K562 (cell line): Measurements from ENCODE around the gene NUP43. TPM values are rescaled to one million over a fixed set of nuclear protein-coding genes. Genes with fewer than 3 reads are reported as not detected.

Experiments
- ETV6 ChIP-seq, 3 experiments: fragments of 150-350 bp in 1 of 3; sonication (generic) in 1 of 3; formaldehyde crosslinking in 1 of 3; IDR thresholded peaks; 2 replicates each; pipeline versions ENCODE4 v1.6.1 to v1.8.0; 2014 to 2022; ENCODE audit warnings: borderline replicate concordance in 2 of 3, low read depth in 2 of 3, antibody characterized with exemption in 1 of 3, low read length in 1 of 3, mild to moderate bottlenecking in 1 of 3, missing genetic modification reagents in 1 of 3
- FOXM1 ChIP-seq, 2 experiments: fragments of 450-650 bp in 1 of 2; sonication (generic) in 1 of 2; formaldehyde crosslinking in 1 of 2; IDR thresholded peaks; 2 replicates each; pipeline versions ENCODE4 v1.6.1 to v1.9.0; 2017 to 2022; ENCODE audit warnings: low read depth in 2 of 2, mild to moderate bottlenecking in 2 of 2, missing genetic modification reagents in 1 of 2, moderate library complexity in 1 of 2
- MAFG ChIP-seq: fragments of 450-650 bp; conservative IDR thresholded peaks from 2 replicates; pipeline ENCODE4 v1.6.1; 2016; ENCODE audit warnings: missing genetic modification characterization, missing compliant biosample characterization
- NEUROD1 ChIP-seq: fragments of 150-350 bp; IDR thresholded peaks from 2 replicates; pipeline ENCODE4 v1.6.1; 2014; ENCODE audit warnings: borderline replicate concordance, low read length, low read depth; ENCODE audit not compliant: partially characterized antibody
- NFATC3 ChIP-seq: fragments of 450-650 bp; IDR thresholded peaks from 2 replicates; pipeline ENCODE4 v1.6.1; 2017; ENCODE audit warnings: mild to moderate bottlenecking
- ZBED1 ChIP-seq: IDR thresholded peaks from 2 replicates; pipeline ENCODE4 v1.6.1; 2014
- polyA plus RNA-seq, 8 experiments: library from polyadenylated mRNA; depleted of rRNA in 4 of 8; stranded (reverse) in 5 of 8; unstranded in 3 of 8; fragments of >200 nt; fragmentation: Nextera tagmentation in 2 of 8; fragmentation: Illumina TruSeq in 1 of 8; extraction: Ambion mirVana in 2 of 8; extraction: Trizol in 1 of 8; gene quantifications; 2 replicates each; pipeline versions ENCODE4 v1.2.1 to v1.2.3, GENCODE V29; 2011 to 2014; ENCODE audit warnings: inconsistent platforms in 1 of 8, missing spikeins in 1 of 8
- total RNA-seq, 7 experiments: library from RNA; depleted of rRNA in 6 of 7; stranded (reverse); fragments of >200 nt in 6 of 7; fragmentation: Illumina TruSeq in 2 of 7; extraction: Trizol in 2 of 7; gene quantifications; 2 replicates each; pipeline versions ENCODE4 v1.2.1 to v1.2.3, GENCODE V29; 2011 to 2021; ENCODE audit warnings: low replicate concordance in 1 of 7
- TF ChIP-seq, protein P1 (sequence below), 2 experiments: fragments of 450-650 bp; IDR thresholded peaks; 2 replicates each; pipeline ENCODE4 v1.6.1; 2016; ENCODE audit warnings: mild to moderate bottlenecking in 2 of 2, borderline replicate concordance in 1 of 2, low read depth in 1 of 2, moderate library complexity in 1 of 2
- TF ChIP-seq, protein P2 (sequence below): sonication (generic); formaldehyde crosslinking; IDR thresholded peaks from 2 replicates; pipeline ENCODE4 v1.8.1; 2023; ENCODE audit warnings: mild to moderate bottlenecking, missing genetic modification reagents
- TF ChIP-seq, protein P3 (sequence below): fragments of 450-650 bp; IDR thresholded peaks from 2 replicates; pipeline ENCODE4 v1.6.1; 2016; ENCODE audit warnings: missing biosample characterization, missing genetic modification characterization
- TF ChIP-seq, protein P4 (sequence below): fragments of 250-450 bp; sonication (Bioruptor Pico); IDR thresholded peaks from 2 replicates; pipeline ENCODE4 v1.5.0; 2020; ENCODE audit warnings: mild to moderate bottlenecking, borderline replicate concordance

The NUP43 gene
- total and polyA plus RNA-seq, 9 of the 15 experiments (the other 6 are each of a cell fraction or from before 2014, with no cell fraction given), result 28.9 to 136 (median 67.4) TPM

DNA sequence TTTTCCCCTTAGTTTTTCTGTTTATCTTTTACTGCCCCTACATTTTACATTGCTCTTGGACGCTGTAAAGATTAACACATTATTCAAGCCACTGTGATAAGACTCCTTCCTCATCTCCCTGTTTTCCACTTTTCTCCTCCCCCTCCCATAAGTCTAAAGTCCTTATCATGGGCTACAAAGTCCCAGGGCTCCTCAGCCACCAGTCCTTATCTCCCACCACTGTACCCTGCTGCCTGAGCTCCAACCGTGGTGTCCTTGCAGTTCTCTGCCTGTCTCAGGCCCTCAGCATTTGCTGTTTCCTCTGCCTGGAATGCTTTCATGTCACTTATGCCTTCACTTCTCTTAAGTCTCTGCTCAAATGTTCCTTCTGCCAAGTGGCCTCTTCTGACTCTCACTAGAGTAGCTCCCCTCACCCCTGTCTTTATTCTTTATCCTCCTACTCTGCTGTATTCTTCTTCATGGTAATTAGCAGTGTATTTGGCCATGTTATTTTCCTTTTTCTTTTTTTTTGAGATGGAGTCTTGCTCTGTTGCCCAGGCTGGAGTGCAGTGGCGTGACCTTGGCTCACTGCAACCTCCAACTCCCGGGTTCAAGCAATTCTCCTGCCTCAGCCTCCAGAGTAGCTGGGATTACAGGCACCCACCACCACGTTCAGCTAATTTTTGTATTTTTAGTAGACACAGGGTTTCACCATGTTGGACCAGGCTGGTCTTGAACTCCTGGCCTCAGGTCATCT lies 17.7 kb downstream of the NUP43 start (continued):
- TF ChIP-seq MAFG (tag) (no peak), NFATC3 (no peak), NEUROD1 (peak; percentile 86), ETV6 (IDR thresholded peaks at IDR 0.05; ENCODE audit: borderline replicate concordance in 1 of 2, low read depth in 2 of 2, low read length in 1 of 2) (no peak), ETV6 (CRISPR knock-in tag; IDR thresholded peaks at IDR 0.05; ENCODE audit: borderline replicate concordance) (no peak), ZBED1 (no peak), FOXM1 (IDR thresholded peaks at IDR 0.05; ENCODE audit: low read depth) (peak; percentile 86), FOXM1 (CRISPR knock-in tag; IDR thresholded peaks at IDR 0.05; ENCODE audit: low read depth) (no peak)
- TF ChIP-seq, protein P1, sequence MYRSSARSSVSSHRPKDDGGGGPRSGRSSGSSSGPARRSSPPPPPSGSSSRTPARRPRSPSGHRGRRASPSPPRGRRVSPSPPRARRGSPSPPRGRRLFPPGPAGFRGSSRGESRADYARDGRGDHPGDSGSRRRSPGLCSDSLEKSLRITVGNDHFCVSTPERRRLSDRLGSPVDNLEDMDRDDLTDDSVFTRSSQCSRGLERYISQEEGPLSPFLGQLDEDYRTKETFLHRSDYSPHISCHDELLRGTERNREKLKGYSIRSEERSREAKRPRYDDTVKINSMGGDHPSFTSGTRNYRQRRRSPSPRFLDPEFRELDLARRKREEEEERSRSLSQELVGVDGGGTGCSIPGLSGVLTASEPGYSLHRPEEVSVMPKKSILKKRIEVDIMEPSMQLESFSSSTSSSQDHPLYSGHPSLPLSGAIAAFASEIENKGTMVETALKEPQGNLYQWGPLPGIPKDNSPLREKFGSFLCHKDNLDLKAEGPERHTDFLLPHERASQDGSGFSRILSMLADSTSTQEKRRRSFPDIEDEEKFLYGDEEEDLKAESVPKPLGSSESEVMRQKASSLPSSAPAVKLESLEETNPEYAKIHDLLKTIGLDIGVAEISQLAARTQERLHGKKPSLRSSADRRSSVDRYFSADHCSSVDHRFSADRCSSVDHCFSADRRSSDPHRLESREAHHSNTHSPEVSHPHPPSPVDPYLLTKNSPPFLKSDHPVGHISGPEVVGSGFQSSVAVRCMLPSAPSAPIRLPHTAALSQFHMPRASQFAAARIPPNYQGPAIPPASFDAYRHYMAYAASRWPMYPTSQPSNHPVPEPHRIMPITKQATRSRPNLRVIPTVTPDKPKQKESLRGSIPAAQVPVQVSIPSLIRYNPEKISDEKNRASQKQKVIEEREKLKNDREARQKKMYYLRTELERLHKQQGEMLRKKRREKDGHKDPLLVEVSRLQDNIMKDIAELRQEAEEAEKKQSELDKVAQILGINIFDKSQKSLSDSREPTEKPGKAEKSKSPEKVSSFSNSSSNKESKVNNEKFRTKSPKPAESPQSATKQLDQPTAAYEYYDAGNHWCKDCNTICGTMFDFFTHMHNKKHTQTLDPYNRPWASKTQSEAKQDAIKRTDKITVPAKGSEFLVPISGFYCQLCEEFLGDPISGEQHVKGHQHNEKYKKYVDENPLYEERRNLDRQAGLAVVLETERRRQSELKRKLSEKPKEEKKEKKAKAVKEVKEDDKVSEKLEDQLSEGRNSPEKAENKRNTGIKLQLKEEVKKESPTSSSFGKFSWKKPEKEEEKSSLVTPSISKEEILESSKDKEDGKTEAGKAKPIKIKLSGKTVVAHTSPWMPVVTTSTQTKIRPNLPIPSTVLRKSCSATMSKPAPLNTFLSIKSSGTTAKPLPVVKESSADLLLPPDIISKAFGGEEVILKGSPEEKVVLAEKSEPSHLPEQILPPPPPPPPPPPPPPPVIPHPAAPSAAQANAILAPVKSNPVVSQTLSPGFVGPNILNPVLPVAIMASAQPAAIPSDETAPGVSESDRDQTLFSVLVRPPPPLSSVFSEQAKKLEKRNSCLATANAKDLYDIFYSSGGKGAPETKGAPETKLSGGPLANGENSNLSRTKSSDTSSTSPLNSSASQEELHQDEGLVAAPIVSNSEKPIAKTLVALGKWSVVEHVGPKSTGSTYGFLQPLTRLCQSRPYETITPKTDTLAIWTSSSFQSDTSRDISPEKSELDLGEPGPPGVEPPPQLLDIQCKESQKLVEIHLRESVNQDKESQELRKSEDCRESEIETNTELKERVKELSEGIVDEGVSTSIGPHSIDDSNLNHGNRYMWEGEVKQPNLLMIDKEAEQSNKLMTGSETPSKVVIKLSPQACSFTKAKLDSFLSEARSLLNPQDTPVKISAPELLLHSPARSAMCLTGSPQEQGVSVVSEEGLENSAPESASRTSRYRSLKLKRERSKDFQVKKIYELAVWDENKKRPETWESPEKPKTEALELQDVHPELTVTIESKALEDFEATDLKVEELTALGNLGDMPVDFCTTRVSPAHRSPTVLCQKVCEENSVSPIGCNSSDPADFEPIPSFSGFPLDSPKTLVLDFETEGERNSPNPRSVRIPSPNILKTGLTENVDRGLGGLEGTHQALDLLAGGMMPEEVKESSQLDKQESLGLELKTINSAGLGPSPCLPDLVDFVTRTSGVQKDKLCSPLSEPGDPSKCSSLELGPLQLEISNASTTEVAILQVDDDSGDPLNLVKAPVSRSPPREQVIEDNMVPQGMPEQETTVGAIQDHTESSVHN (IDR thresholded peaks at IDR 0.05; ENCODE audit: borderline replicate concordance in 1 of 2, low read depth in 1 of 2), result no peak
- TF ChIP-seq, protein P2, sequence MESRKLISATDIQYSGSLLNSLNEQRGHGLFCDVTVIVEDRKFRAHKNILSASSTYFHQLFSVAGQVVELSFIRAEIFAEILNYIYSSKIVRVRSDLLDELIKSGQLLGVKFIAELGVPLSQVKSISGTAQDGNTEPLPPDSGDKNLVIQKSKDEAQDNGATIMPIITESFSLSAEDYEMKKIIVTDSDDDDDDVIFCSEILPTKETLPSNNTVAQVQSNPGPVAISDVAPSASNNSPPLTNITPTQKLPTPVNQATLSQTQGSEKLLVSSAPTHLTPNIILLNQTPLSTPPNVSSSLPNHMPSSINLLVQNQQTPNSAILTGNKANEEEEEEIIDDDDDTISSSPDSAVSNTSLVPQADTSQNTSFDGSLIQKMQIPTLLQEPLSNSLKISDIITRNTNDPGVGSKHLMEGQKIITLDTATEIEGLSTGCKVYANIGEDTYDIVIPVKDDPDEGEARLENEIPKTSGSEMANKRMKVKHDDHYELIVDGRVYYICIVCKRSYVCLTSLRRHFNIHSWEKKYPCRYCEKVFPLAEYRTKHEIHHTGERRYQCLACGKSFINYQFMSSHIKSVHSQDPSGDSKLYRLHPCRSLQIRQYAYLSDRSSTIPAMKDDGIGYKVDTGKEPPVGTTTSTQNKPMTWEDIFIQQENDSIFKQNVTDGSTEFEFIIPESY (CRISPR knock-in tag), result no peak
- TF ChIP-seq, protein P3, sequence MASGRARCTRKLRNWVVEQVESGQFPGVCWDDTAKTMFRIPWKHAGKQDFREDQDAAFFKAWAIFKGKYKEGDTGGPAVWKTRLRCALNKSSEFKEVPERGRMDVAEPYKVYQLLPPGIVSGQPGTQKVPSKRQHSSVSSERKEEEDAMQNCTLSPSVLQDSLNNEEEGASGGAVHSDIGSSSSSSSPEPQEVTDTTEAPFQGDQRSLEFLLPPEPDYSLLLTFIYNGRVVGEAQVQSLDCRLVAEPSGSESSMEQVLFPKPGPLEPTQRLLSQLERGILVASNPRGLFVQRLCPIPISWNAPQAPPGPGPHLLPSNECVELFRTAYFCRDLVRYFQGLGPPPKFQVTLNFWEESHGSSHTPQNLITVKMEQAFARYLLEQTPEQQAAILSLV (tag), result no peak
- TF ChIP-seq, protein P4, sequence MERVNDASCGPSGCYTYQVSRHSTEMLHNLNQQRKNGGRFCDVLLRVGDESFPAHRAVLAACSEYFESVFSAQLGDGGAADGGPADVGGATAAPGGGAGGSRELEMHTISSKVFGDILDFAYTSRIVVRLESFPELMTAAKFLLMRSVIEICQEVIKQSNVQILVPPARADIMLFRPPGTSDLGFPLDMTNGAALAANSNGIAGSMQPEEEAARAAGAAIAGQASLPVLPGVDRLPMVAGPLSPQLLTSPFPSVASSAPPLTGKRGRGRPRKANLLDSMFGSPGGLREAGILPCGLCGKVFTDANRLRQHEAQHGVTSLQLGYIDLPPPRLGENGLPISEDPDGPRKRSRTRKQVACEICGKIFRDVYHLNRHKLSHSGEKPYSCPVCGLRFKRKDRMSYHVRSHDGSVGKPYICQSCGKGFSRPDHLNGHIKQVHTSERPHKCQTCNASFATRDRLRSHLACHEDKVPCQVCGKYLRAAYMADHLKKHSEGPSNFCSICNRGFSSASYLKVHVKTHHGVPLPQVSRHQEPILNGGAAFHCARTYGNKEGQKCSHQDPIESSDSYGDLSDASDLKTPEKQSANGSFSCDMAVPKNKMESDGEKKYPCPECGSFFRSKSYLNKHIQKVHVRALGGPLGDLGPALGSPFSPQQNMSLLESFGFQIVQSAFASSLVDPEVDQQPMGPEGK (CRISPR knock-in tag), result no peak
